GM18505 (cell line): ENCODE results near the gene MPG.

Experiments
- ATAC-seq: cut with Tn5 transposase; IDR thresholded peaks from one replicate; pipeline ENCODE4 v1.9.1; 2021; ENCODE audit not compliant: unreplicated experiment
- POLR2A ChIP-seq: IDR thresholded peaks from 4 replicates; pipeline ENCODE4 v1.6.1; 2011; ENCODE audit warnings: borderline replicate concordance; ENCODE audit not compliant: insufficient read depth, insufficient read length; ENCODE audit errors: extremely low read depth

Gene MPG

GRCh38 chr16:132120-132519 is 54.1 kb downstream of the MPG start:
- TF ChIP-seq POLR2A = no peak
- ATAC-seq = no peak

GRCh38 chr16:133716-134115 is 55.7 kb downstream of the MPG start:
- ATAC-seq = no peak
- TF ChIP-seq POLR2A = no peak
